GM12892 (cell line): ENCODE measurements around the gene TRAPPC2L.

Source experiments
- POLR2A ChIP-seq: IDR thresholded peaks from 2 replicates; pipeline ENCODE4 v1.6.1; 2011; ENCODE audit warnings: low read depth, low read length, control low read depth
- POLR2AphosphoS5 ChIP-seq: IDR thresholded peaks from 2 replicates; pipeline ENCODE4 v1.6.1; 2011; ENCODE audit warnings: low read depth, low read length, control low read depth
- TAF1 ChIP-seq: IDR thresholded peaks from 2 replicates; pipeline ENCODE4 v1.6.1; 2011; ENCODE audit warnings: low read depth, mild to moderate bottlenecking, control low read depth, low read length, borderline replicate concordance

DNA sequence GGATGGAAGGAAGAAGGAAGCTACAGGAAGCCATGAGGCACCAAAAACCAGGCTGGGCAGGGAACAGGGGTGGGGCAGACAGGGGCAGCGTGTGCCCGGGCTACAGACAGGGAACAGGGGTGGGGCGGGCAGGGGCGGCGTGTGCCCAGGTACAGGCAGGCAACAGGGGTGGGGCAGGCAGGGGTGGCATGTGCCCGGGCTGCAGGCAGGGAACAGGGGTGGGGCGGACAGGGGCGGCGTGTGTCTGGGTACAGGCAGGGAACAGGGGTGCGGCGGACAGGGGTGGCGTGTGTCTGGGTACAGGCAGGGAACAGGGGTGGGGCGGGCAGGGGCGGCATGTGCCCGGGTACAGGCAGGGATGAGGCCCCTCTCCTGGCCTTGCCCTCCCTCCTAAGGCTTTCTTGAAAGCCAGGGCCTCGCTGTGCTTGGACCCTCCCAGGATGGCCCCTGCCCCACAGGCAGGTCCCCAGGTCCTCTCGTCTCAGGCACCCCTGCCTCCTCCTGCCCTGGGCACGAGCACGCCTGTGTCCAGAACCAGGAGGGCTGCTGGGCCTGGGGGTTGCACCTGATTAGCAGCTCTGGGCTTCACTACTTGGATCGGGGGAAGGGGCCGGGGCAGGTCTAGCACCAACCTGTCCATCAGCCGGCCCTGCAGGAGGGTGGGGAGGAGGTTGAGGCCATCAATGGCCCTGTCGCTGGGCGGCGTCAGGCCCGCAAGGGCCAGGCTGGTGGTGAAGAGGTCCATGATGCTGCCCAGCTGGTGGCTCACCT lies 30.7 kb upstream of the TRAPPC2L start:
- TF ChIP-seq POLR2A (no peak), POLR2AphosphoS5 (no peak), TAF1 (no peak)
